Muscle layer of duodenum (tissue), 2 donors: ENCODE results near the gene RAB25.
A peak's percentile ranks its signal among the peaks of the same experiment; 100 is the strongest.

Source experiments
- H3K27ac ChIP-seq: one replicate; pipeline ENCODE4 v1.7.0; 2013; ENCODE audit warnings: mild to moderate bottlenecking, low read length
- H3K27me3 ChIP-seq: one replicate; pipeline ENCODE4 v1.7.0; 2013; ENCODE audit warnings: low read depth, mild to moderate bottlenecking, control low read depth, low read length
- H3K36me3 ChIP-seq, 2 donors: one replicate each; pipeline ENCODE4 v1.7.0; 2013; ENCODE audit warnings: low read length in 2 of 2, control low read depth in 1 of 2, mild to moderate bottlenecking in 1 of 2; ENCODE audit not compliant: insufficient read depth in 2 of 2, control insufficient read depth in 1 of 2
- H3K4me1 ChIP-seq, 2 donors: one replicate each; pipeline ENCODE4 v1.7.0; 2013; ENCODE audit warnings: low read length in 2 of 2, mild to moderate bottlenecking in 2 of 2, control low read depth in 1 of 2, moderate library complexity in 1 of 2; ENCODE audit not compliant: insufficient read depth in 2 of 2, control insufficient read depth in 1 of 2
- H3K4me3 ChIP-seq, 2 donors: one replicate each; pipeline ENCODE4 v1.7.0; 2013; ENCODE audit warnings: low read length in 2 of 2, low read depth in 1 of 2, mild to moderate bottlenecking in 1 of 2
- H3K9me3 ChIP-seq, 2 donors: one replicate each; pipeline ENCODE4 v1.7.0; 2013; ENCODE audit warnings: low read length in 2 of 2, control low read depth in 1 of 2, mild to moderate bottlenecking in 1 of 2; ENCODE audit not compliant: control insufficient read depth in 1 of 2
- donor health status: healthy.

RAB25 gene

GRCh38 chr1:156060937-156061636 is at the start of gene RAB25:
Gene RAB25 (plus strand): TSS chr1:156061160. CDS start chr1:156061401, 241 bp downstream.
- Histone ChIP-seq H3K4me1 (peaks cover 0 to under 1% of the 10 kb centered on the region in 2 donors), H3K4me3 (peak within 1 kb of the TSS in 1 of 2 donors; percentile 45), H3K27ac (peak within 1 kb of the TSS; percentile 69), H3K36me3 (peaks cover 4 to 8% of the 10 kb centered on the region in 2 donors), H3K9me3 (no peaks in the 10 kb centered on the region), H3K27me3 (no peaks in the 10 kb centered on the region)

GRCh38 chr1:156012051-156012817 is 48.7 kb upstream of the RAB25 start:
- no peaks in the 10 kb centered on the region for H3K27me3 ChIP-seq
- H3K36me3 ChIP-seq: peaks cover 52 to 79% of the 10 kb centered on the region in 2 donors
- H3K4me3 ChIP-seq: no peak overlapping the region
- no peaks in the 10 kb centered on the region for H3K9me3 ChIP-seq
- H3K4me1 ChIP-seq: no peaks in the 10 kb centered on the region
- no peak overlapping the region for H3K27ac ChIP-seq

GRCh38 chr1:156014829-156015228 is 46.1 kb upstream of the RAB25 start:
- Histone ChIP-seq H3K27me3 (no peaks in the 10 kb centered on the region), H3K4me3 (no peak overlapping the region), H3K36me3 (peaks cover 46 to 67% of the 10 kb centered on the region in 2 donors), H3K9me3 (no peaks in the 10 kb centered on the region), H3K4me1 (peaks cover 4 to 9% of the 10 kb centered on the region in 2 donors), H3K27ac (no peak overlapping the region)

- Histone ChIP-seq H3K4me1 (peaks cover 8 to 14% of the 10 kb centered on the region in 2 donors), H3K4me3 (peak overlapping the region; percentile 79 to 82), H3K9me3 (no peaks in the 10 kb centered on the region), H3K36me3 (peaks cover 8 to 21% of the 10 kb centered on the region in 2 donors), H3K27me3 (no peaks in the 10 kb centered on the region), H3K27ac (peak overlapping the region; percentile 60)
These were observed 41.0 kb upstream of the RAB25 start for GRCh38 chr1:156019946-156020292.

GRCh38 chr1:156020293-156021092 is 40.5 kb upstream of the RAB25 start, which contains the start of gene SSR2:
Gene SSR2 (minus strand): TSS chr1:156020951. CDS start chr1:156020167, 784 bp downstream.
- H3K27ac ChIP-seq: peak within 1 kb of the TSS; percentile 60
- H3K9me3 ChIP-seq: no peaks in the 10 kb centered on the region
- H3K27me3 ChIP-seq: no peaks in the 10 kb centered on the region
- H3K4me3 ChIP-seq: peak within 1 kb of the TSS; percentile 79 to 82
- peaks cover 8 to 14% of the 10 kb centered on the region in 2 donors for H3K4me1 ChIP-seq
- H3K36me3 ChIP-seq: peaks cover 7 to 18% of the 10 kb centered on the region in 2 donors

- peaks cover 8 to 14% of the 10 kb centered on the region in 2 donors for H3K4me1 ChIP-seq
- peak overlapping the region; percentile 60 for H3K27ac ChIP-seq
- H3K4me3 ChIP-seq: peak overlapping the region; percentile 79 to 82
- H3K36me3 ChIP-seq: peaks cover 7 to 15% of the 10 kb centered on the region in 2 donors
- no peaks in the 10 kb centered on the region for H3K27me3 ChIP-seq
- no peaks in the 10 kb centered on the region for H3K9me3 ChIP-seq
These were observed 39.9 kb upstream of the RAB25 start for GRCh38 chr1:156021093-156021428.

- Histone ChIP-seq H3K9me3 (no peaks in the 10 kb centered on the region), H3K4me1 (peaks cover 8 to 14% of the 10 kb centered on the region in 2 donors), H3K36me3 (peaks cover 6 to 7% of the 10 kb centered on the region in 2 donors), H3K27me3 (no peaks in the 10 kb centered on the region), H3K4me3 (no peak overlapping the region), H3K27ac (no peak overlapping the region)
These were observed 39.0 kb upstream of the RAB25 start for GRCh38 chr1:156021954-156022353.

GRCh38 chr1:156024801-156025200 is 36.2 kb upstream of the RAB25 start:
- Histone ChIP-seq H3K36me3 (no peaks in the 10 kb centered on the region), H3K27ac (no peak overlapping the region), H3K4me1 (peaks cover 4 to 5% of the 10 kb centered on the region in 2 donors), H3K4me3 (no peak overlapping the region), H3K9me3 (no peaks in the 10 kb centered on the region), H3K27me3 (no peaks in the 10 kb centered on the region)

- Histone ChIP-seq H3K27me3 (no peaks in the 10 kb centered on the region), H3K9me3 (no peaks in the 10 kb centered on the region), H3K36me3 (no peaks in the 10 kb centered on the region), H3K27ac (no peak overlapping the region), H3K4me3 (no peak overlapping the region), H3K4me1 (no peaks in the 10 kb centered on the region)
These were observed 35.1 kb upstream of the RAB25 start for GRCh38 chr1:156025876-156026275.

GRCh38 chr1:156026588-156026987 is 34.4 kb upstream of the RAB25 start:
- no peaks in the 10 kb centered on the region for H3K27me3 ChIP-seq
- H3K4me1 ChIP-seq: no peaks in the 10 kb centered on the region
- H3K9me3 ChIP-seq: no peaks in the 10 kb centered on the region
- no peaks in the 10 kb centered on the region for H3K36me3 ChIP-seq
- no peak overlapping the region for H3K27ac ChIP-seq
- H3K4me3 ChIP-seq: no peak overlapping the region

GRCh38 chr1:156033011-156033410 is 27.9 kb upstream of the RAB25 start:
- H3K9me3 ChIP-seq: no peaks in the 10 kb centered on the region
- H3K27ac ChIP-seq: no peak overlapping the region
- no peaks in the 10 kb centered on the region for H3K27me3 ChIP-seq
- no peaks in the 10 kb centered on the region for H3K4me1 ChIP-seq
- no peak overlapping the region for H3K4me3 ChIP-seq
- peaks cover 0 to 11% of the 10 kb centered on the region in 2 donors for H3K36me3 ChIP-seq
